HepG2 (cell line): ENCODE measurements around the gene KLHL11. TPM values are rescaled to one million over a fixed set of nuclear protein-coding genes. Genes with fewer than 3 reads are reported as not detected.

ENCODE experiments used
- ATAC-seq: fragments of 200-7000 bp; cut with Tn5 transposase; 3 replicates; pipeline ENCODE4 v1.9.1; 2020; ENCODE audit warnings: mild to moderate bottlenecking, moderate library complexity
- BruUV-seq: library from RNA; stranded (reverse); fragments of 400-500 nt; replicated peaks from 2 replicates; lab custom pipeline; 2021; lab: Mats Ljungman, UMichigan
- CTCF ChIA-PET: fragments of 300-600 bp; formaldehyde crosslinking; extraction: SDS; loops from one replicate; lab custom pipeline; 2021; ENCODE audit warnings: low total read pairs, inconsistent platforms, low intra/inter-chr PET ratio; lab: Yijun Ruan, JAX
- POLR2A ChIA-PET: fragments of 350-600 bp; sonication (Branson Sonifier 250); formaldehyde crosslinking; loops from one replicate; lab custom pipeline; 2020; ENCODE audit warnings: antibody characterized with exemption, inconsistent platforms; lab: Yijun Ruan, JAX
- DNase-seq: peaks from one replicate; pipeline ENCODE4 v3.0.0-alpha.2; 2015; ENCODE audit warnings: low spot score
- FAIRE-seq: peaks from 3 replicates; lab custom pipeline; 2011; peaks lifted over from hg19 to GRCh38; lab: Jason Lieb, UNC
- H2AFZ ChIP-seq: one replicate; pipeline ENCODE4 v1.6.1; 2011; ENCODE audit warnings: low read length, inconsistent platforms
- H3K27ac ChIP-seq: fragments of 300-600 bp; 3 replicates; pipeline ENCODE4 v1.8.0; 2011; ENCODE audit warnings: mixed run types, mild to moderate bottlenecking, mixed read lengths, low read length, inconsistent platforms; ENCODE audit not compliant: insufficient read depth; ENCODE audit errors: extremely low read length
- H3K27me3 ChIP-seq, 2 experiments: fragments of 200-600 bp in 1 of 2; 2 replicates in 1 of 2; 3 replicates in 1 of 2; pipeline versions ENCODE4 v1.6.0 to v1.8.0; 2011; ENCODE audit warnings: low read length in 2 of 2, mild to moderate bottlenecking in 2 of 2, moderate library complexity in 2 of 2, inconsistent platforms in 1 of 2; ENCODE audit not compliant: insufficient read depth in 2 of 2, control insufficient read depth in 1 of 2
- H3K36me3 ChIP-seq, 2 experiments: fragments of 200-600 bp in 1 of 2; replicated peaks in 1 of 2; 2 replicates in 1 of 2; 3 replicates in 1 of 2; pipeline versions ENCODE4 v1.5.1 to v1.8.0; 2011; ENCODE audit warnings: low read length in 2 of 2, inconsistent platforms in 1 of 2; ENCODE audit not compliant: insufficient read depth in 2 of 2, control insufficient read depth in 1 of 2
- H3K4me1 ChIP-seq: 2 replicates; pipeline ENCODE4 v1.5.1; 2012; ENCODE audit warnings: low read length, inconsistent platforms; ENCODE audit not compliant: insufficient read depth
- H3K4me2 ChIP-seq: 2 replicates; pipeline ENCODE4 v1.6.0; 2011; ENCODE audit warnings: low read depth, low read length, inconsistent platforms
- H3K4me3 ChIP-seq, 3 experiments: fragments of 200-600 bp in 1 of 3; sonication (generic), shearing (Covaris generic) in 1 of 3; replicated peaks in 1 of 3; 2 replicates each; pipeline ENCODE4 v1.5.1; 2011 to 2016; ENCODE audit warnings: low read length in 3 of 3, inconsistent platforms in 2 of 3, low read depth in 2 of 3, mild to moderate bottlenecking in 2 of 3, control low read depth in 1 of 3, mixed read lengths in 1 of 3; ENCODE audit not compliant: insufficient read depth in 1 of 3
- H3K79me2 ChIP-seq: one replicate; pipeline ENCODE4 v1.6.1; 2011; ENCODE audit warnings: low read length, inconsistent platforms; ENCODE audit not compliant: insufficient read depth
- H3K9ac ChIP-seq: 2 replicates; pipeline ENCODE4 v1.6.0; 2011; ENCODE audit warnings: mild to moderate bottlenecking, low read depth, low read length, inconsistent platforms; ENCODE audit not compliant: insufficient read depth
- H3K9me3 ChIP-seq: 2 replicates; pipeline ENCODE4 v1.5.1; 2012; ENCODE audit warnings: mild to moderate bottlenecking, low read length
- H4K20me1 ChIP-seq: 2 replicates; pipeline ENCODE4 v1.6.0; 2011; ENCODE audit warnings: inconsistent platforms, mild to moderate bottlenecking, low read length, moderate library complexity; ENCODE audit not compliant: insufficient read depth
- CEBPG ChIP-seq: IDR thresholded peaks from 2 replicates; pipeline ENCODE4 v1.6.1; 2016
- KDM5B ChIP-seq: sonication (generic); formaldehyde crosslinking; IDR thresholded peaks from 2 replicates; pipeline ENCODE4 v1.4.0; 2020; ENCODE audit warnings: missing genetic modification reagents, mild to moderate bottlenecking, borderline replicate concordance
- NRL ChIP-seq: sonication (generic); formaldehyde crosslinking; IDR thresholded peaks from 2 replicates; pipeline ENCODE4 v1.5.0; 2020; ENCODE audit warnings: missing genetic modification reagents, mild to moderate bottlenecking, moderate library complexity, borderline replicate concordance
- ZNF430 ChIP-seq: sonication (generic); formaldehyde crosslinking; IDR thresholded peaks from 2 replicates; pipeline ENCODE4 v1.9.0; 2021; ENCODE audit warnings: mild to moderate bottlenecking, missing genetic modification reagents
- ZNF563 ChIP-seq: sonication (generic); formaldehyde crosslinking; IDR thresholded peaks from 2 replicates; pipeline ENCODE4 v1.8.0; 2022; ENCODE audit warnings: mild to moderate bottlenecking, moderate library complexity, missing genetic modification reagents
- WGBS: methylation state at CpG from one replicate; pipeline ENCODE4 v1.1.6; 2017; ENCODE audit warnings: low lambda C conversion rate; 5-methylcytosine and 5-hydroxymethylcytosine counted together
- in situ Hi-C: cut with HindIII; loops from 2 replicates; pipeline ENCODE4 v1.10.0; 2017; ENCODE audit warnings: low pct_unique_long_range_greater_than_20kb; ENCODE audit not compliant: extremely low pct_ligation_motif_present
- intact Hi-C: fragments of 100-400 bp; cut with micrococcal nuclease; formaldehyde crosslinking; loops from one replicate; pipeline ENCODE4 v1.10.0; 2022; ENCODE audit not compliant: unreplicated experiment
- polyA plus RNA-seq, 8 experiments: library from polyadenylated mRNA; depleted of rRNA in 3 of 8; stranded (reverse) in 7 of 8; unstranded in 1 of 8; fragments of >200 nt; fragmentation: Illumina TruSeq in 4 of 8; extraction: Trizol in 4 of 8; gene quantifications; 2 replicates each; pipeline versions ENCODE4 v1.2.1 to v1.2.3, GENCODE V29; 2011 to 2016; ENCODE audit warnings: low read depth in 4 of 8, missing spikeins in 1 of 8, mixed read lengths in 1 of 8; ENCODE audit not compliant: insufficient read depth in 1 of 8
- total RNA-seq, 5 experiments: library from RNA; depleted of rRNA; stranded (reverse); fragments of >200 nt; fragmentation: Illumina TruSeq; extraction: Trizol; gene quantifications; 2 replicates each; pipeline ENCODE4 v1.2.3, GENCODE V29; 2016; ENCODE audit warnings: low read depth in 1 of 5
- TF ChIP-seq, protein P1 (sequence below): sonication (generic); formaldehyde crosslinking; IDR thresholded peaks from 2 replicates; pipeline ENCODE4 v1.4.0; 2020; ENCODE audit warnings: missing genetic modification reagents
- TF ChIP-seq, protein P2 (sequence below), 2 experiments: fragments of 450-650 bp in 1 of 2; sonication (generic) in 1 of 2; formaldehyde crosslinking in 1 of 2; IDR thresholded peaks; 2 replicates each; pipeline versions ENCODE4 v1.6.1 to v1.8.0; 2016 to 2022; ENCODE audit warnings: antibody characterized with exemption in 1 of 2, mild to moderate bottlenecking in 1 of 2, missing genetic modification reagents in 1 of 2

The KLHL11 gene
- total and polyA plus RNA-seq, 2 of the 13 experiments (the other 11 are each of a cell fraction or from before 2014, with no cell fraction given), result 7.7 to 27.5 TPM

DNA sequence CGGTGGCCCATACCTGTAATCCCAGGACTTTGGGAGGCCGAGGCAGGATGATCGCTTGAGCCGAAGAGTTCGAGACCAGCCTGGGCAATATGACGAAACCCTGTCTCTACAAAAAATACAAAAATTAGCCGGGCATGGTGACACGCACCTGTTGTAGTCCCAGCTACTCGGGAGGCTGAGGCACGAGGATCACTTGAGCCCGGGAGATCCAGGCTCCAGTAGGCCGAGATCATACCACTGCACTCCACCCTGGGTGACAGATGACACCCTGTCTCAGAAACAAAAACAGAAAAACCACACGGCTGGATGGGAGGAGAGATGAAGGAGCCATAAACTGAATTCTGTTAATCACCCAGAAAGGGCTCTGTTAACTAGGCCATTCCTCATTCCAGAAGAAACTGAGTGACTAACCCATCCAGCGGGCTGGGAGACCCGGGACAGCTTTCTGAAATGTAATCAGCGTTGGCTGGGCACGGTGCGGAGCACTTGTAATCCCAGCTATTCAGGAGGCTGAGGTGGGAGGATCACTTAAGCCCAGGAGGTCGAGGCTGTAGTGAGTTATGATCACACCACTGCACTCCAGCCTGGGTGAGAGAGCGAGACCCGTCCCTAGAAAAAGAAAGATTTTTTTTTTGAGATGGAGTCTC, 28.6 kb downstream of the KLHL11 start:
- FAIRE-seq (no peak), ATAC-seq (no peak), DNase-seq (no peak)
- peaks cover 3 to 10% of the 10 kb centered on the region in 2 experiments for H3K36me3 ChIP-seq
- H3K27me3 ChIP-seq, result no peaks in the 10 kb centered on the region
- in situ Hi-C loops, result no loop called here
- peaks cover 9% of the 10 kb centered on the region for H3K79me2 ChIP-seq
- H3K9ac ChIP-seq, result peak overlapping the region; percentile 61
- H3K4me1 ChIP-seq, result peaks cover 40% of the 10 kb centered on the region
- H3K9me3 ChIP-seq, result no peaks in the 10 kb centered on the region
- ChIA-PET CTCF (no interaction called here), POLR2A (interaction anchor here (1.3 to 1.9 kb wide), 5 partner anchors 10 to 122 kb away, joined by 3 to 9 read pairs (median 4); partner anchors contain the start of genes FKBP10, KLHL11 and P3H4)
- no peaks in the 10 kb centered on the region for H4K20me1 ChIP-seq
- H2AFZ ChIP-seq, result peak overlapping the region; percentile 88
- peak overlapping the region; percentile 80 for H3K4me2 ChIP-seq
- intact Hi-C loops, result no loop called here
- H3K27ac ChIP-seq, result no peak overlapping the region
- H3K4me3 ChIP-seq, result peak overlapping the region; percentile 63 to 94 (median 77)
- no TSS peak for BruUV-seq
- 24% methylated on average over 20 of the region's 21 CpGs for WGBS
- TF ChIP-seq ZNF430 (CRISPR knock-in tag) (0 out of 2 replicates have a peak, but pooled peaks have one; percentile 18), ZNF563 (CRISPR knock-in tag) (no peak), KDM5B (peak; percentile 41; the same call in 1 of the 2 replicates), CEBPG (CRISPR knock-in tag) (peak; percentile 51; the same call in 1 of the 2 replicates), NRL (CRISPR knock-in tag) (0 out of 2 replicates have a peak, but pooled peaks have one; percentile 28)
- TF ChIP-seq, protein P1, sequence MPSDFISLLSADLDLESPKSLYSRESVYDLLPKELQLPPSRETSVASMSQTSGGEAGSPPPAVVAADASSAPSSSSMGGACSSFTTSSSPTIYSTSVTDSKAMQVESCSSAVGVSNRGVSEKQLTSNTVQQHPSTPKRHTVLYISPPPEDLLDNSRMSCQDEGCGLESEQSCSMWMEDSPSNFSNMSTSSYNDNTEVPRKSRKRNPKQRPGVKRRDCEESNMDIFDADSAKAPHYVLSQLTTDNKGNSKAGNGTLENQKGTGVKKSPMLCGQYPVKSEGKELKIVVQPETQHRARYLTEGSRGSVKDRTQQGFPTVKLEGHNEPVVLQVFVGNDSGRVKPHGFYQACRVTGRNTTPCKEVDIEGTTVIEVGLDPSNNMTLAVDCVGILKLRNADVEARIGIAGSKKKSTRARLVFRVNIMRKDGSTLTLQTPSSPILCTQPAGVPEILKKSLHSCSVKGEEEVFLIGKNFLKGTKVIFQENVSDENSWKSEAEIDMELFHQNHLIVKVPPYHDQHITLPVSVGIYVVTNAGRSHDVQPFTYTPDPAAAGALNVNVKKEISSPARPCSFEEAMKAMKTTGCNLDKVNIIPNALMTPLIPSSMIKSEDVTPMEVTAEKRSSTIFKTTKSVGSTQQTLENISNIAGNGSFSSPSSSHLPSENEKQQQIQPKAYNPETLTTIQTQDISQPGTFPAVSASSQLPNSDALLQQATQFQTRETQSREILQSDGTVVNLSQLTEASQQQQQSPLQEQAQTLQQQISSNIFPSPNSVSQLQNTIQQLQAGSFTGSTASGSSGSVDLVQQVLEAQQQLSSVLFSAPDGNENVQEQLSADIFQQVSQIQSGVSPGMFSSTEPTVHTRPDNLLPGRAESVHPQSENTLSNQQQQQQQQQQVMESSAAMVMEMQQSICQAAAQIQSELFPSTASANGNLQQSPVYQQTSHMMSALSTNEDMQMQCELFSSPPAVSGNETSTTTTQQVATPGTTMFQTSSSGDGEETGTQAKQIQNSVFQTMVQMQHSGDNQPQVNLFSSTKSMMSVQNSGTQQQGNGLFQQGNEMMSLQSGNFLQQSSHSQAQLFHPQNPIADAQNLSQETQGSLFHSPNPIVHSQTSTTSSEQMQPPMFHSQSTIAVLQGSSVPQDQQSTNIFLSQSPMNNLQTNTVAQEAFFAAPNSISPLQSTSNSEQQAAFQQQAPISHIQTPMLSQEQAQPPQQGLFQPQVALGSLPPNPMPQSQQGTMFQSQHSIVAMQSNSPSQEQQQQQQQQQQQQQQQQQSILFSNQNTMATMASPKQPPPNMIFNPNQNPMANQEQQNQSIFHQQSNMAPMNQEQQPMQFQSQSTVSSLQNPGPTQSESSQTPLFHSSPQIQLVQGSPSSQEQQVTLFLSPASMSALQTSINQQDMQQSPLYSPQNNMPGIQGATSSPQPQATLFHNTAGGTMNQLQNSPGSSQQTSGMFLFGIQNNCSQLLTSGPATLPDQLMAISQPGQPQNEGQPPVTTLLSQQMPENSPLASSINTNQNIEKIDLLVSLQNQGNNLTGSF (CRISPR knock-in tag), result peak; percentile 2
- TF ChIP-seq, protein P2, sequence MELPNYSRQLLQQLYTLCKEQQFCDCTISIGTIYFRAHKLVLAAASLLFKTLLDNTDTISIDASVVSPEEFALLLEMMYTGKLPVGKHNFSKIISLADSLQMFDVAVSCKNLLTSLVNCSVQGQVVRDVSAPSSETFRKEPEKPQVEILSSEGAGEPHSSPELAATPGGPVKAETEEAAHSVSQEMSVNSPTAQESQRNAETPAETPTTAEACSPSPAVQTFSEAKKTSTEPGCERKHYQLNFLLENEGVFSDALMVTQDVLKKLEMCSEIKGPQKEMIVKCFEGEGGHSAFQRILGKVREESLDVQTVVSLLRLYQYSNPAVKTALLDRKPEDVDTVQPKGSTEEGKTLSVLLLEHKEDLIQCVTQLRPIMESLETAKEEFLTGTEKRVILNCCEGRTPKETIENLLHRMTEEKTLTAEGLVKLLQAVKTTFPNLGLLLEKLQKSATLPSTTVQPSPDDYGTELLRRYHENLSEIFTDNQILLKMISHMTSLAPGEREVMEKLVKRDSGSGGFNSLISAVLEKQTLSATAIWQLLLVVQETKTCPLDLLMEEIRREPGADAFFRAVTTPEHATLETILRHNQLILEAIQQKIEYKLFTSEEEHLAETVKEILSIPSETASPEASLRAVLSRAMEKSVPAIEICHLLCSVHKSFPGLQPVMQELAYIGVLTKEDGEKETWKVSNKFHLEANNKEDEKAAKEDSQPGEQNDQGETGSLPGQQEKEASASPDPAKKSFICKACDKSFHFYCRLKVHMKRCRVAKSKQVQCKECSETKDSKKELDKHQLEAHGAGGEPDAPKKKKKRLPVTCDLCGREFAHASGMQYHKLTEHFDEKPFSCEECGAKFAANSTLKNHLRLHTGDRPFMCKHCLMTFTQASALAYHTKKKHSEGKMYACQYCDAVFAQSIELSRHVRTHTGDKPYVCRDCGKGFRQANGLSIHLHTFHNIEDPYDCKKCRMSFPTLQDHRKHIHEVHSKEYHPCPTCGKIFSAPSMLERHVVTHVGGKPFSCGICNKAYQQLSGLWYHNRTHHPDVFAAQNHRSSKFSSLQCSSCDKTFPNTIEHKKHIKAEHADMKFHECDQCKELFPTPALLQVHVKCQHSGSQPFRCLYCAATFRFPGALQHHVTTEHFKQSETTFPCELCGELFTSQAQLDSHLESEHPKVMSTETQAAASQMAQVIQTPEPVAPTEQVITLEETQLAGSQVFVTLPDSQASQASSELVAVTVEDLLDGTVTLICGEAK (IDR thresholded peaks at IDR 0.05), result no peak
- TF ChIP-seq, protein P2 (CRISPR knock-in tag; IDR thresholded peaks at IDR 0.05), result peak; percentile 32; the same call in 1 of the 2 replicates
